ENCODE data around the gene SELENOI. TPM values are rescaled to one million over a fixed set of nuclear protein-coding genes. Genes with fewer than 3 reads are reported as not detected.

Gene SELENOI
- total and polyA plus RNA-seq, 3 experiments from 2014 or later, result 3.2 to 61.9 (median 58.4) TPM

- POLR2A ChIA-PET, result no interaction called here
- Histone ChIP-seq H3K4me1 (ENCODE audit: insufficient read depth, low read length) (no peaks in the 10 kb centered on the region), H3K4me3 (ENCODE audit: low read length) (no peak overlapping the region), H3K36me3 (ENCODE audit: insufficient read depth, low read length) (no peaks in the 10 kb centered on the region), H3K27me3 (ENCODE audit: insufficient read depth, low read length, poor library complexity, severe bottlenecking) (no peaks in the 10 kb centered on the region), H3K9me3 (ENCODE audit: low read length) (no peaks in the 10 kb centered on the region), H3K27ac (ENCODE audit: low read depth, low read length) (no peak overlapping the region)
- Mint-ChIP-seq H3K27me3 (peaks cover 3 to 11% of the 10 kb centered on the region in 2 donors), H3K27ac (no peak overlapping the region), H3K9me3 (no peaks in the 10 kb centered on the region), H3K4me3 (no peak overlapping the region), H3K4me1 (no peaks in the 10 kb centered on the region), H3K36me3 (no peaks in the 10 kb centered on the region)
- CTCF ChIA-PET, result interaction anchor here (1.6 kb wide), 1 partner anchor 13 kb away, joined by 4 read pairs; no protein-coding TSS in a partner anchor
- DNase-seq, result no peak
Observed at GRCh38 chr2:26424221-26424620, 78.3 kb downstream of the SELENOI start.

DNA sequence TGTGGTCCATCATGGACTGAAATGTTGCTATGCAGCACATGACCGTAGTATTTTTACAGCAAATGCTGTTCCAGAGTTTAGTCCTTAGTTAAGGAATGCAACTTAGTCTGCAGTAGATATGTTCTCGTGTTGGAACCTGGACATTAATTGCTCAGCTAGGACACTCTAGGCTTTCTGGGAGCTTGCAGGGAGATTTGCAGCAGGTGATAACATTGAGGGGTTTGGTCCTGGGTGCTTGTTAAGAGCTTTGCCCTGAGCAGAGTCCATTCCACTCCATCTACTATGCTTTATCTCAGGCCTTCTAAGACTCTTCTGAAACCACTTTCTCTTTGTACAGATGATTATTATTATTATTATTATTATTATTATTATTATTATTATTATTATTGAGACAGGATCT is 82.9 kb downstream of the SELENOI start:
- no peaks in the 10 kb centered on the region for H3K9me3 Mint-ChIP-seq
- DNase-seq, result no peak
- no peaks in the 10 kb centered on the region for H3K36me3 Mint-ChIP-seq
- H3K4me1 ChIP-seq (ENCODE audit: insufficient read depth, low read length), result no peaks in the 10 kb centered on the region
- no peaks in the 10 kb centered on the region for H3K36me3 ChIP-seq (ENCODE audit: insufficient read depth, low read length)
- H3K4me1 Mint-ChIP-seq, result no peaks in the 10 kb centered on the region
- no peak overlapping the region for H3K27ac ChIP-seq (ENCODE audit: low read depth, low read length)
- CTCF ChIA-PET, result no interaction called here
- no peaks in the 10 kb centered on the region for H3K27me3 ChIP-seq (ENCODE audit: insufficient read depth, low read length, poor library complexity, severe bottlenecking)
- no peaks in the 10 kb centered on the region for H3K9me3 ChIP-seq (ENCODE audit: low read length)
- POLR2A ChIA-PET, result no interaction called here
- H3K4me3 Mint-ChIP-seq, result no peak overlapping the region
- H3K27me3 Mint-ChIP-seq, result peaks cover 5 to 22% of the 10 kb centered on the region in 2 donors
- H3K4me3 ChIP-seq (ENCODE audit: low read length), result no peak overlapping the region
- no peak overlapping the region for H3K27ac Mint-ChIP-seq

DNA sequence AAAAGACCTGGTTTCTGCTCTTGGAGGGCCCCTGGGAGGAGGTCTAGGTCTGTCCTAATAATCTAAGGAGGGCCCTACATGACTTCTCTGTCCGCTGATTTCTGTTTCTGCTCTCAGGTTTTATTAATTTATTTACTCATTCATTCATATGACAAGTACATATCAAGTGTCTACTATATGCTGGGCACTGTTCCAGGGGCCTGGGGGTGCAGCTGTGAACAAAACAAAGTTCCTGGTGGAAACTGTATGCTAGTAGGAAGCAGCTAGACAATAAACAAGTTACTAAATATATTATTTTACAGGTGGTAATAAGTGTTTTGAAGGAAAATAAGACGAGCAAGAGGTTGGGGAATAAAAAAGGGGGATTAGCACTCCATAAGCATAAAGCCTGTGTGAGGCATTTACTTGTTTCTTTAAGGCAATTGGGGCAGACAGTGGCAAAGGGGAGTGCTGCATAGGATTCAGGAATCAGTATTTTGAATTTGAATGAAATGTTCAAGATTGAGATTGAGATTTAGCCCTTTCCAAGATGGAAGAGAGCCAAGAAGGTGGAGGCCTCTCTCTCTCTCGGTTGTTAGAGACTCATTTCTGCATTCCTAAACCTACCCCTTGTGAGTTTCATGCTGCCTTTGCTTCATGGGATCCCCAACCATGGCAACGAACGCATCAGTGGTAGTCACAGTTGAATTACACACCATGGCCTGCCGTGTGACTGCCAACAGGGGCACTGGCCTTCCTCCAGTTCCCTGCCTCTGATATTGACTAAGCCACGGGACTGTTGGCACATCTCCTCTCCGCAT is 84.0 kb downstream of the SELENOI start:
- H3K4me1 Mint-ChIP-seq, result no peaks in the 10 kb centered on the region

DNA sequence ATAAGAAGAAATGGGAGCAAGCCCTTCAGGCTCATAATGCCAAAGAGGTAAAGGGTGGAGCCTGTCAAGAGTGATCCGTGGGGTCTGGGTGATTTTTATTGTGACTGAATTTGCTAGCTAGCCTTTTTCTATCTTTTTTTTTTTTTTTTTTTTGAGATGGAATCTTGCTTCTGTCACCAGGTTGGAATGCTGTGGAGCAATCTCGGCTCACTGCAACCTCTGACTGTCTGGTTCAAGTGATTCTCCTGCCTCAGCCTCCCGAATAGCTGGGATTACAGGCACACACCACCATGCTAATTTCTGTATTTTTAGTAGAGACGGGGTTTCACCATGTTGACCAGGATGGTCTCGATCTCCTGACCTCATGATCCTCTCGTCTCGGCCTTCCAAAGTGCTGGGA is 84.9 kb downstream of the SELENOI start:
- no peak overlapping the region for H3K27ac Mint-ChIP-seq
- POLR2A ChIA-PET, result no interaction called here

More for the DNA sequence above, 84.0 kb downstream of the SELENOI start:
- H3K36me3 ChIP-seq (ENCODE audit: insufficient read depth, low read length), result no peaks in the 10 kb centered on the region
- H3K4me3 ChIP-seq (ENCODE audit: low read length), result no peak overlapping the region
- peaks cover 4 to 22% of the 10 kb centered on the region in 2 donors for H3K27me3 Mint-ChIP-seq
- no peaks in the 10 kb centered on the region for H3K9me3 Mint-ChIP-seq
- ChIA-PET POLR2A (no interaction called here), CTCF (no interaction called here)
- H3K36me3 Mint-ChIP-seq, result no peaks in the 10 kb centered on the region
- no peak overlapping the region for H3K27ac Mint-ChIP-seq
- no peak overlapping the region for H3K4me3 Mint-ChIP-seq
- H3K27me3 ChIP-seq (ENCODE audit: insufficient read depth, low read length, poor library complexity, severe bottlenecking), result no peaks in the 10 kb centered on the region
- no peak for DNase-seq
- H3K4me1 ChIP-seq (ENCODE audit: insufficient read depth, low read length), result no peaks in the 10 kb centered on the region
- H3K27ac ChIP-seq (ENCODE audit: low read depth, low read length), result no peak overlapping the region
- no peaks in the 10 kb centered on the region for H3K9me3 ChIP-seq (ENCODE audit: low read length)

DNA sequence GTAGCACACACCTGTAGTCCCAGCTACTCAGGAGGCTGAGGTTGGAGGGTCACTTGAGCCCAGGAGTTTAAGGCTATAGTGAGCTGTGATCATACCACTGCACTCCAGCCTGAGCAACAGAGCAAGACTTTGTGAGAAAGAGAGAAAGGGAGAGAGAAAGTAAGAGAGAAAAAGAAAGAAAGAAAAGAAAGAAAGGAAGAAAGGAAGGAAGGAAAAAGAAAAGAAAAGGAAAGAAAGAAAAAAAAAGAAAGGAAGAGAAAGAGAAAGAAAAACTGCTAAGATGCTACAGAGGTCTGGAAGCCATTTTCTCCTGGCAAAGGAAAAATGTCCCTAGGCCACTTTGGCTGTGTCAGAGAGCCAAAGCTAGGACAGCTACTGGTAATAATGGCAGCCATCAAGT is 86.4 kb downstream of the SELENOI start:
- peaks cover 1 to 22% of the 10 kb centered on the region in 2 donors for H3K27me3 Mint-ChIP-seq
- Histone ChIP-seq H3K27ac (ENCODE audit: low read depth, low read length) (no peak overlapping the region), H3K4me1 (ENCODE audit: insufficient read depth, low read length) (no peaks in the 10 kb centered on the region), H3K36me3 (ENCODE audit: insufficient read depth, low read length) (no peaks in the 10 kb centered on the region), H3K4me3 (ENCODE audit: low read length) (no peak overlapping the region), H3K27me3 (ENCODE audit: insufficient read depth, low read length, poor library complexity, severe bottlenecking) (no peaks in the 10 kb centered on the region), H3K9me3 (ENCODE audit: low read length) (no peaks in the 10 kb centered on the region)
- H3K4me1 Mint-ChIP-seq, result no peaks in the 10 kb centered on the region
- ChIA-PET POLR2A (no interaction called here), CTCF (no interaction called here)
- H3K36me3 Mint-ChIP-seq, result no peaks in the 10 kb centered on the region
- no peak overlapping the region for H3K27ac Mint-ChIP-seq
- no peak for DNase-seq
- H3K4me3 Mint-ChIP-seq, result no peak overlapping the region
- no peaks in the 10 kb centered on the region for H3K9me3 Mint-ChIP-seq

More for the DNA sequence above, 84.9 kb downstream of the SELENOI start:
- no peak overlapping the region for H3K4me3 Mint-ChIP-seq
- no peak for DNase-seq
- CTCF ChIA-PET, result no interaction called here
- no peak overlapping the region for H3K27ac ChIP-seq (ENCODE audit: low read depth, low read length)
- no peaks in the 10 kb centered on the region for H3K27me3 ChIP-seq (ENCODE audit: insufficient read depth, low read length, poor library complexity, severe bottlenecking)
- no peaks in the 10 kb centered on the region for H3K9me3 ChIP-seq (ENCODE audit: low read length)
- H3K36me3 Mint-ChIP-seq, result no peaks in the 10 kb centered on the region
- H3K36me3 ChIP-seq (ENCODE audit: insufficient read depth, low read length), result no peaks in the 10 kb centered on the region
- H3K4me1 ChIP-seq (ENCODE audit: insufficient read depth, low read length), result no peaks in the 10 kb centered on the region
- H3K9me3 Mint-ChIP-seq, result no peaks in the 10 kb centered on the region
- no peaks in the 10 kb centered on the region for H3K4me1 Mint-ChIP-seq
- H3K27me3 Mint-ChIP-seq, result peaks cover 1 to 22% of the 10 kb centered on the region in 2 donors
- no peak overlapping the region for H3K4me3 ChIP-seq (ENCODE audit: low read length)

DNA sequence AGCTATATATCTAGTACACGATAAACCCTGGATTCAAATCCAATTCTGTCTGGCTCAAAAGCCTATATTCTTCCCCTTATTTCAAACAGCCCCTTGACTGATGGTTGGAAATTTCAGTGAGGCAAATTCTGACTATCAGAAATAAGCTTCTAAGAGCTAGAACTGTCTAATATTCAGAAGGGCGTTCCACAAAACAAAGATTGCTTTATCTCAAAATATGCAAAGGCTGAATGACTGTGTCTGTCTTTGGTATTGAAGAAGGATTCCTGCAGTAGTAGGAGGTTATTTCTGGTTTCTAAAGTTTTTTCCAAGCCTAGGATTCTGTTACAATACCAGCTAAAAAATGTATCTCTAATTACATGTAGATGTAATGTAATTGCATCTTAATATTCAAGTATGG is 86.9 kb downstream of the SELENOI start:
- CTCF ChIA-PET, result no interaction called here
- H3K27me3 Mint-ChIP-seq, result peaks cover 1 to 22% of the 10 kb centered on the region in 2 donors

GRCh38 chr2:26435106-26435505 is 89.2 kb downstream of the SELENOI start:
- no peak overlapping the region for H3K27ac ChIP-seq (ENCODE audit: low read depth, low read length)
- H3K4me3 Mint-ChIP-seq, result no peak overlapping the region
- DNase-seq, result no peak
- H3K9me3 ChIP-seq (ENCODE audit: low read length), result no peaks in the 10 kb centered on the region
- ChIA-PET CTCF (no interaction called here), POLR2A (no interaction called here)
- no peaks in the 10 kb centered on the region for H3K36me3 ChIP-seq (ENCODE audit: insufficient read depth, low read length)
- no peaks in the 10 kb centered on the region for H3K36me3 Mint-ChIP-seq
- no peak overlapping the region for H3K27ac Mint-ChIP-seq
- H3K27me3 ChIP-seq (ENCODE audit: insufficient read depth, low read length, poor library complexity, severe bottlenecking), result no peaks in the 10 kb centered on the region
- H3K27me3 Mint-ChIP-seq, result peaks cover 6 to 19% of the 10 kb centered on the region in 2 donors
- no peak overlapping the region for H3K4me3 ChIP-seq (ENCODE audit: low read length)
- H3K4me1 Mint-ChIP-seq, result no peaks in the 10 kb centered on the region
- peaks cover 0 to 2% (median 0%) of the 10 kb centered on the region in 5 donors for H3K9me3 Mint-ChIP-seq
- no peaks in the 10 kb centered on the region for H3K4me1 ChIP-seq (ENCODE audit: insufficient read depth, low read length)

More for the DNA sequence above, 86.9 kb downstream of the SELENOI start:
- no peaks in the 10 kb centered on the region for H3K9me3 ChIP-seq (ENCODE audit: low read length)
- H3K27ac Mint-ChIP-seq, result no peak overlapping the region
- H3K27ac ChIP-seq (ENCODE audit: low read depth, low read length), result no peak overlapping the region
- no peaks in the 10 kb centered on the region for H3K4me1 Mint-ChIP-seq
- H3K9me3 Mint-ChIP-seq, result no peaks in the 10 kb centered on the region
- POLR2A ChIA-PET, result no interaction called here
- H3K4me3 ChIP-seq (ENCODE audit: low read length), result no peak overlapping the region
- no peaks in the 10 kb centered on the region for H3K4me1 ChIP-seq (ENCODE audit: insufficient read depth, low read length)
- H3K36me3 Mint-ChIP-seq, result no peaks in the 10 kb centered on the region
- no peak overlapping the region for H3K4me3 Mint-ChIP-seq
- no peaks in the 10 kb centered on the region for H3K27me3 ChIP-seq (ENCODE audit: insufficient read depth, low read length, poor library complexity, severe bottlenecking)
- no peak for DNase-seq
- H3K36me3 ChIP-seq (ENCODE audit: insufficient read depth, low read length), result no peaks in the 10 kb centered on the region

DNA sequence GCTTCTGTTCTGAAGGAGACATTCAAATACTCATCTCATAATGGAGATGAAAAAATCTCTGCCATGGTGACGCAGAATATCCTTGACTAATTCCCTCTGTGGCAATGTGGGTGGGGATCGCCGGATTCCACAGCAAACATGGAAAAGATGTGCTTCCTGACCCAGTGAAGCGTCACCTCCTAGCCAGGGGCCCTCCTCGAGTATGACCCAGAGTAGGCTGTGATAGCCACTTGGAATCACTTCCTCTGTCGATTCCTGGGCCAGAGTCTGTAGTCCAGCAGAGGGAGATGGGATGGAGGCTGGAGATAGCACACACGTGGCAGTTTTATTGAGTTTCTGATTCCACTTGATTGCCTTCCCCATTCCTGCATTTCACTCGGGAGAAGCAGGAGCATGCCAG is 92.6 kb downstream of the SELENOI start:
- H3K36me3 Mint-ChIP-seq, result no peaks in the 10 kb centered on the region
- ChIA-PET CTCF (no interaction called here), POLR2A (no interaction called here)

More for the DNA sequence above, 92.6 kb downstream of the SELENOI start:
- H3K27me3 ChIP-seq (ENCODE audit: insufficient read depth, low read length, poor library complexity, severe bottlenecking), result no peaks in the 10 kb centered on the region
- DNase-seq, result no peak
- no peaks in the 10 kb centered on the region for H3K36me3 ChIP-seq (ENCODE audit: insufficient read depth, low read length)
- no peak overlapping the region for H3K27ac Mint-ChIP-seq
- no peaks in the 10 kb centered on the region for H3K4me1 Mint-ChIP-seq
- H3K9me3 Mint-ChIP-seq, result peaks cover 0 to 2% (median 0%) of the 10 kb centered on the region in 5 donors
- H3K27me3 Mint-ChIP-seq, result peaks cover 4 to 5% of the 10 kb centered on the region in 2 donors
- no peaks in the 10 kb centered on the region for H3K4me1 ChIP-seq (ENCODE audit: insufficient read depth, low read length)
- H3K4me3 ChIP-seq (ENCODE audit: low read length), result no peak overlapping the region
- H3K27ac ChIP-seq (ENCODE audit: low read depth, low read length), result no peak overlapping the region
- H3K9me3 ChIP-seq (ENCODE audit: low read length), result no peaks in the 10 kb centered on the region
- no peak overlapping the region for H3K4me3 Mint-ChIP-seq
